GM21447 (cell line): ENCODE measurements around the gene NDRG3.

Source experiments
- ATAC-seq: cut with Tn5 transposase; IDR thresholded peaks from one replicate; pipeline ENCODE4 v1.9.1; 2021; ENCODE audit not compliant: unreplicated experiment

Gene NDRG3

DNA sequence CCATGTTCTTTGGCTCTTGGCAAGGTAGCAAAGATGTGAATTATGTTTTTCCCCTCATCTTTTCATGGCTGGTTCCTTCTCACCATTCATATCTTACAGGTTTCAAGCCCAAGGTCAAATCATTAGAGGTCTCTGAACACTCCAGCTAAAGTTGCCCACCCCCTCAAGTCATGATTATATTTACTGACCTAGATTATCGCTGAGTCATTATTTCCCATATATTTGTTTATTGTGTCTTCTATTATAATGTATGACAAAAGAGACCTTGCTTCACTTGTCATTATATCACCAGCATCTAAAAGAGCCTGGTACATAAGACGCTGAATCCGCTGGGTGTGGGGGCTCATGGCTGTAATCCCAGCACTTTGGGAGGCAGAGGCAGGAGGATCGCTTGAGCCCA, 15.2 kb upstream of the NDRG3 start:
- no peak for ATAC-seq

GRCh38 chr20:36760647-36761046, 14.8 kb upstream of the NDRG3 start:
- ATAC-seq = no peak

DNA sequence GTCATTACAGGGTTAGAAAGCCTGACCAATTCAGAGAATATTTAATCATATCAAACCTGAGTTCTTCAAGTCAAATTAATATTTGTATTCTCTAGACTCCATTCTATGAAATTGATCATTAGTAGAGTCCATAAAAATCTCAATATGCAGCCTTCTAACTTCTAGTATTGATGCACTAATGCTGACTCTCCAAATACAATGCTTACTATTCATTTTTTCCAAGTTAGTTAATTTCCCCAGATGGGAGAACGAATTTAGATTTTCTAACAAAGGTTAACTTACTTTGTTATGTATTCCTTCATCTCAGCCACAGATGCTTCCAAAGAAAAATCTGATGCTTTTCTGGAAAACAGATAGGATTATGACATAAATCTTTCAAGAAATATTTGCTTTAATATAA, 12.4 kb upstream of the NDRG3 start:
- ATAC-seq = no peak

- ATAC-seq = no peak
These were observed 10.6 kb upstream of the NDRG3 start for GRCh38 chr20:36756496-36756895.

DNA sequence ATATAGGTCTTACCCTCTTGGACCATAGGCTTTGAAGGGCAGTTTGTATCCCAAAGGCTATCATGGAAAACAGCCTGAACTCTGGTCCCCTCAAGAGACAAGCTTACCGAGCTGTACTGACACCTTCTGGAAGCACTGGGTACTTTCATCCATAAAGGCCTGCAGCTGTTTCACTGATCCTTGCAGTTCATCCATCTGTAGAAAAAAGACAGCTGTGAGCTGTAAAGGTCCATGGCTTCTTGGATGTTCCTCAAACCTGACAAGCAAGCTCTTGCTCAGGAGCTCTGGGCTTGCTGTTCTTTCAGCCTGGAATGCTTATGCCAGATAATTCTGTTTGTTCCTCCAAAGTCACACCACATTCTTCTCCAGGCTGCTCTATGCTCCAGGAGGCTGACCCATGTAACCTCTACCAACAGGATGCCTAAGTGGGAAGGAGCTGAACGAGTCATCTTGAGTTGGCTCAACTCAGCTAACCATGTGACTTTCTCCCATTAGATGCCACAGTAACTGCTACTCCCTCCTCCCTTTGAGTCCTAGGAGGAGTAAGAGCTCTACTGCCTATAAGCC, 8.8 kb upstream of the NDRG3 start:
- ATAC-seq = no peak

GRCh38 chr20:36752582-36752981, 6.7 kb upstream of the NDRG3 start:
- ATAC-seq = no peak

DNA sequence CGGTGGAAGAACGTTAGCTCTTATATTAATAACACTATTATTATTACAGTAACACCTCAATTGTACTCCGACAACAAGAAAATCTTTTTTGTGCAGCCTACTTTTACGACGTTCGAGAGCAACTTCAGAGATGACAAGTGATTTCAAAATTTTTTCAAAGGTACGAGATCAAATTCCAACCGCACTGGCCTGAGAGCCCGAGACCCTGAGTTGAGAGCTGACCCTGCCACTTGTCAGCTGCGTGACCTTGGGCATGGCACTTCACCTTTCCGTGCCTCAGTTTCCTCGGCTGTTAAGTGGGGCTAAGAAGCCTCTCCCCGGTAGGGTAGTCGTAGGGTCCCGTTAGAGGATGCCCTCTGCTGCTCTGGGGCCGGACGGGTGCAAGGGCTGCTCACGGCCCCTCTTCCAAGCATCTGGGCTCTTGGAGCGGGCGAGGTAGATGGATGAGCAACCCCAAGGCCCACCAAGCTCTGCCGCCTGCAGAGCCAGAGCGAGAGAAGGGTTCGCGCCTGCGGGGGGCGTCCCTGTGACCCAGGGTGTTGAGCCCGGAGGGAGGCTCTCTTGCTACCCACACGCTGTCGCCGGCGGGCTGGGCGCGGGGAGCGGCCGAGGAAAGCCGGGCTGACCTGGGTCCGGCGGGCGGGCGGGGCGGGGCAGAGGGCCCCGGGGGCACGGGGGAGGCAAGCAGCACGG, 510 bp downstream of the NDRG3 start:
- no peak for ATAC-seq

DNA sequence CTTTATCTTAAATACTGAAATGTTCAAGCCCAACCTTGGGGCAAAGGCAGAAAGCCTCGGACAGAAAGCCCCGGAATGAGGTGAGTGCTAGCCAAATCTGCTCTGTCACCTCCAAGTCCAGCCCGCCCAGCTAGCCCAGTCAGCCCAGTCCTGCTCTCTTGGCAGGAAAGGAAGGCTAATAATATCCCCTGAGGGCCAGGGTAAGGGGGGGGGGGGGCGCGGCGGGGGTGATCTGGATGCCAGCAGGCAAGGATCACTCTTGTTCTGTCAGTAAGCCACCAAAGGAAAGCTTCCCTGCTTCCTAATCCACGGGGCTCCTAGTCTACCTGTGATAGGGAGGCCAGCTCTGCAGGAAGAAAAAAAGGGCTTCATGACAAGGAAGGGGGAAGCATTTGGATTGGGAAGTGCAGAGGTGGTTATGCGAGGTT, 1.1 kb downstream of the NDRG3 start:
- no peak for ATAC-seq

GRCh38 chr20:36744243-36744642, 1.6 kb downstream of the NDRG3 start:
- ATAC-seq = no peak

GRCh38 chr20:36742558-36742957, 3.3 kb downstream of the NDRG3 start:
- ATAC-seq = no peak

DNA sequence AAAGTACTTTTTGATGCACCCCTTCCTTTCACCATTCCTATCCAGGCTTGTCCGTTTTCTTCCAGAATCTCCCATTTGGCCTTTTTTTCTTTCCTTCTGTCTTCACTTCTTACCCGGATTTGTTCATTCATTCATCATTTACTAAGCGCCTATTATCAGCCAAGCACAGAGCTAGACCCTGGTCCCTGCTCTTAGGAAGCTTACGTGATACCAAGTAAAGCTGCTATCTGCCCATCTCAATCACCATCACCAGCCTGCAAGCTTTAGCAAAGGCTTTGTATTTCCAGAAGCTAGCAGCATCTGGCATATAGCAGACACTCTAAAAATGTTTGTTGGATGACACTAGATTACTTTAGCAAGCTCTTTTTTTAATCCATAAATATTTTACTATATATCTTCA, 4.8 kb downstream of the NDRG3 start:
- no peak for ATAC-seq

GRCh38 chr20:36737183-36737499, 8.7 kb downstream of the NDRG3 start:
- ATAC-seq = no peak

DNA sequence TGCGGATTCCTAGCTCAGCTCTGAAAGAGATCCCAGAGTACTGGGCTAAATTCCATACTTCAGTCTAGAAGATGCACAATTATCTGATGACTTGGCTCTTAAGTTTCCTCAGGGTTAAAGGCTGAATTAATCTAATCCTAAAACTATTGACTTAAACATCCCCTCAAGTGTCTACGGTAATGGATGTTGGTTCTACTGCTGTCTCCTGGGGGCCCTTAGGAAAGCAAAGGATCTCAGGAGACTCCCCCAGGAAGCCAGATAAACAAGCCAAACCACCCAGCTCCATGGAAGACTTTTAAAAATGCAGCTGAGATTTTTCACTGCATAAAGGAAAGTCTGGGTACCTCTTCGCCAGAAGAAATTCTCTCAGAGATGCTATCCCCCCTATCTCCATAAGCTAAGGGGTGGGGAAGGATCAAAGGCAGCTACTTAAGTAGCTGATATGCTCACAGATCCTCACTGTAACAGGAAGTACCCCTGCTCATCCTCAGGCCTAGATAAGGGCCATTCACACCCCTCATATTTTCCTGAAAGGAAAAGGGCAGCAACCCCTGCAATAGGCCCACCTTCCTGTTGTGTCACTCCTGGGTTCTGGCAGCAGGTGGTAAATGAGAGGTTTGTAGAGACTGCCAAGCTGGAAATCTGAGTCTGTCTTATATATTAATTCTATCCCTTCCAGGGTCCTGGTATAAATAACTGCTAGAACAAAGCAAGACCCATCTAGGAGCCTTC, 9.3 kb downstream of the NDRG3 start:
- ATAC-seq = no peak

DNA sequence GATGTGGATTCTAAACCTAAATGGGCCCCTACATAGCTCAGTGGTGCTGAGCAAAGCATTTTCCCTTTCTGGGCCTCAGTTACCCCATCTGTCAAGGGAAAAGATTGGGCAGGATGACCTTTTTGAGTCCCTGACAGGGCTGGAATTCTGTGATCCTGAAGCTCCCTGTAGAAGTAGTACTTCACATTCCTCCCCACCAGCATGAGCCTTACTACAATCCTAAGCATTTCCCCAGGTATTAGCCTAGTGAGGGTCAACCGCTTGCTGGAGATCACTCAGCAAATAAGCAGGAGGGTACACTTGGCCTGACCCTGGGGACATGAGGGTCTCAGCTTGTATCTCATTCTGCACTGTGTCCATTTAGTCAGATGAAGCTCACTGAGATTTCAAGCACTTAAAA, 13.4 kb downstream of the NDRG3 start:
- no peak for ATAC-seq

DNA sequence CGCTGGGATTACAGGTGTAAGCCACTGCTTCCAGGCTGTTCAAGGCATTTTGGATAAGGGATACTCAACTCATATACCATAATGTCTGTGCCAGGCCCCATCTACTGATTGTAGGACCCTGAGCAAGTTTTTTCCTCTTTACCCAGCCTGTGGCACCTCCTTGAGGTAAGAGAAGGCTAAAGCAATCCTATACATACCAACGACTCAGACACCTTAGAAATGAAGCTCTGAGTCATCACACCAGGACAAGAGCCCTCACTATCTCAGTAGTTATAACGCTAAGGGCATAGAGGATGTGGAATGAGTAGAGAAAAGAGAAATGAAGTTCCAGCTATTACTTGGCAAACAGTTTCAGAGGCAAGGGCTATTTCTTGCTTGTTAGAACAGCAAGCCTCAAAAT, 16.9 kb downstream of the NDRG3 start:
- no peak for ATAC-seq

- ATAC-seq = no peak
These were observed 19.7 kb downstream of the NDRG3 start for GRCh38 chr20:36726168-36726567.

DNA sequence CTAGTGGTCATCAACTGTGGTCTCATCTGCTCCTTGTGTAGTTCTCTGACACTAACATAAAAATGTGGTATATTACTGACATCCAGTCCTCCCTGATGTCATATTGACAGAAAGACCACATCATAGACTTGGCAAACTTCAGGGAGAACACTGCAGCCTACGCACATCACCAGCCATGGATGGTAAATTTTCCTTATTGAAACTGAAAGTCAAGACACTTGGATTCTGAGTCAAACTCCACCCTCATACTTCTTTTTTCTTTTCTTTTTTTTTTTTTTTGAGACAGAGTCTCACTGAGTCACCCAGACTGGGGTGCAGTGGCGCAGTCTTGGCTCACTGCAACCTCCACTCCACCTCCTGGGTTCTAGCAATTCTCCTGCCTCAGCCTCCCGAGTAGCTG, 25.4 kb downstream of the NDRG3 start:
- no peak for ATAC-seq

GRCh38 chr20:36717657-36718056, 28.2 kb downstream of the NDRG3 start:
- ATAC-seq = no peak

GRCh38 chr20:36717021-36717420, 28.9 kb downstream of the NDRG3 start:
- ATAC-seq = no peak

DNA sequence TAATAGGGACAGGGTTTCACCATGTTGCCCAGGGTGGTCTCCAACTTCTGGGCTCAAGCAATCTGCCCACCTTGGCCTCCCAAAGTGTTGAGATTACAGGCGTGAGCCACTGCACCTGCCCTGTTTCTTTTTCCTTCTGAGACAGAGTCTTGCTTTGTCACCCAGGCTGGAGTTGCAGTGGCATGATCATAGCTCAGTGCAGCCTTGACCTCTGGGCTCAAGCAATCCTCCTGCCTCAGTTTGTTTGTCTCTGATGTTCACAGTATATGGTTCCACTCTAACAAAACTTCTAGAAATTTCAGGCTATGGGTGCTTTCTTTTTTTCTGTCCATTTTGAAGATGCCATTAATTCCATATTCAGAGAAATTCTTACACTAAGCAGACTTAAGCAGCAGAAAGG, 33.1 kb downstream of the NDRG3 start:
- no peak for ATAC-seq

- no peak for ATAC-seq
These were observed 36.8 kb downstream of the NDRG3 start for GRCh38 chr20:36709126-36709525.

GRCh38 chr20:36703530-36703929, 42.4 kb downstream of the NDRG3 start:
- ATAC-seq = no peak

DNA sequence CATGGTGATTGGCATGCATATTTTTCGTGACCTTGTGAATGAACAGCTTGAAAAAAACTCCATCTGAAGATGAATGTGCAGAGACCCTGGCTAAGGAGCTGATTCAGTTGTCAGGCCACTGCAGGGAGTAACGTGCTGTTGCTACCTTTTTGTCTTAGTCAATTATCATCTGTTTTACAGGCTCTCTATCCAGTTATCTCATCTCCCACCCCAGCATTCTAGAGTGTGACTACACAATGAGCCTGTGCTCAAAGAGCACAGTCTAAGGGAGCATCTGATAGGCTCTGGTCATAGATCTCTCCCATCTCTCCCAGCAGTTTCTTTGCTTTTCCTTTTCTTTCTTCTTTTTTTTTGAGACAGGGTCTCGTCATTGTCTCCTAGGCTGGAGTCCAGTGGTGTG, 45.5 kb downstream of the NDRG3 start:
- ATAC-seq = no peak
